HG03135 (cell line): ENCODE data around the gene SLC36A2.
A peak's percentile ranks its signal among the peaks of the same experiment; 100 is the strongest.
"Not testable (repeated sequence)": the region's sequence is repeated elsewhere in the genome, so short reads cannot be mapped to it uniquely, and the experiment has no call there.

ENCODE experiments used
- ATAC-seq: cut with Tn5 transposase; IDR thresholded peaks from one replicate; pipeline ENCODE4 v1.9.1; 2021; ENCODE audit warnings: mild to moderate bottlenecking, moderate library complexity; ENCODE audit not compliant: unreplicated experiment

The SLC36A2 gene

DNA sequence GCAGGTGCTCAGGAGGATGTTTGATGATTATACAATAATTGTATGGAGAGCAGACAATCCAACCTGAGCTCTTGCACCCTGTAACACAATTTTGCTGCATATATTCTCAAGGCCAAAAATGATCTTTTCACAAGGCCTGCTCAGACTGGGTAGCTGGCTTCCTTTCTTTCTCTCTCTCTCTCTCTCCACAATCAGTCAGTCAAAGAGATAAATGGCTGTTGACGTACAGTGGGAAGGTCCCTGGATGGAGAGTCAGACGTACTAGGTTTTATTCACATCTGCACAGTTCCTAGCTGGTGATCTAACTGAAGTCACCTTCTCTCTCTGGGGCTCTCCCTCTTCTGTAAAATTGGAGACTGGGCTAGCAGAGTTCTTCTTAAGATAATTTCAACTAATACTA lies 19.8 kb downstream of the SLC36A2 start:
- no peak for ATAC-seq

GRCh38 chr5:151326266-151326665 lies 21.1 kb downstream of the SLC36A2 start:
- no peak for ATAC-seq

DNA sequence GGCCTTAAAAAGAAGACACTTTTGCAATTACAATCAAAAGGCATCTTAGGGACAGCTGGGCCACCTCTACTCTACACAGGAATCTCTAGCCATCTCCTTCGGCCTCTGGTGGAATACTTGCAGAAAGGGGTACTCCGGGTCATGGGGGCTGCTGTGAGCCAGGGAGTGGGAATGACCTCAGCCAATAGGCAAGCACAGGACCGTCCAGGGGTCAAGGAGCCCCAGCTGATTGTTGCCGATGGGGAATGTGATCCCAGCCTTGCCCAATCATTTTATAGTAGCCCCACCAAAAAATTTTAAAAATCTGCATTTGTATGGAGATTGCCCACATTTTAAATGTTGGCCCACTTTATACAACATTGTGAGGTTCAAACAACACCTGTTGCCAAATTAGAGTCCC lies 26.9 kb downstream of the SLC36A2 start:
- no peak for ATAC-seq

DNA sequence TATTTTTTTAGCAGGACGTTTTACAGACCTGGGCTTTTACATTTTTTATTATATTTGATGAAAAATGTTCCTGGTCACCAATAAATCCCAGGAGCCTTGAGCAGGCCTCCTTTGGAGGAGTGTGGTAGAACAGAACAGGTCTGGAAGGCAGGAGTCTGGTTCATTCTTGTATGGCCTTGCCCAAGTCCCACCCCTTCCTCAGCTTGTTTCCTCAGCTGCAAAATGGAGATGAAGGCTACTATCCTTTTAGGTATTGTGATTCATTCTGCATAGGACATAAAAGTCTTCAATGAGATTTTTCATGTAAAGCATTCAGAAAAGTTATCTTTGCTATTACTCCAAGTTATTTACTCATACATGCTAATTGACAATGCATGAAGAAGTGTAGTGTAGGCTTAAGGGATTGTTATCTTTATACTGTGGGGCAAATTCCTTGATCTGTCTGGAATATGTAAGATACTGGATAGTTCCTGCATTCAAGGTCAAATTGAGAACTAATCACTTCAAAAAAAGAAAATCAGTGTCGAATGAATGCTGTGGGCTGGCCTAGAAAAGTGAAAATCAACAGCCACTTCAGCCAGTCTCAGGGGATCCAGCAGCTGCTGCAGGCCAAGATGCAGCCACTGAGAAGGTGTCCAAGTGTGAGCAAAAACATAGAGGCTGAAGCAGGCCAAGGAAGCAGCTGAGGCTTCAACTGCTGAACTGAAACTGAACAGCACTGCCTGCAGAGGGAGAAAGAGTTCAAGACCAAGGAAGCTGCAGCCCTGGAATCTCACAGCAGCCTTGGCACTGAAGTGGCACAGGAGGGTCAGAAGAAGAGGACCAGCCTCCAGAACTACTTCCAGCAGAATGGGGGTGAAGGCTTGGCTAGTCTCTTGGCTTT lies 28.3 kb downstream of the SLC36A2 start:
- ATAC-seq: no peak

GRCh38 chr5:151317871-151318270 lies 29.5 kb downstream of the SLC36A2 start:
- ATAC-seq: no peak

DNA sequence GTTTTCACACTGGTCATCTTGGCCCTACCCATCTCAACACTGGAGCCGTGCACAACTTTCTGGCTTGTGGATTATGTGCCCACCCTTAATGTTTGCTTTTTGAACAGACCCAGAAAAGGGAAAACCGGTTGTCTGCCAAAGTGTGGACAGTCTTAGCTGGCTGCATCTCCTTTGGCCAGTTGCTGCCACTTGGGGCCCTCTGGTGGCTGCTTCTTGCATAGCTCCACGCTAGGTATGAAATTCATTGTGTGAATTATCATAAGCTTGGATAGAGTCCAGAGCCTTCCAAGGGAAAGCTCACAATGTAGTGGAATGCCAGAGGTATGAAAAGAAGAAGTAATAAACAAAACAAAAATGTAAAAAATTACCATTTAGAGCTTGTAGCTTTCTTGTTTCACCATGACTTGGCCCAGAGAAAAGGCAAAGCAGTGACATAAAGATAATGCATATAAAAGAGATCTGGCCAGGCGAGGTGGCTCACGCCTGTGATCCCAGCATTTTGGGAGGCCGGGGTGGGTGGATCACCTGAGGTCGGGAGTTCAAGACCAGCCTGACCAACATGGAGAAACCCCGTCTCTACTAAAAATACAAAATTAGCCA lies 31.3 kb downstream of the SLC36A2 start:
- ATAC-seq: peak; percentile 75

- ATAC-seq: no peak
These were observed 34.0 kb downstream of the SLC36A2 start for GRCh38 chr5:151313357-151313756.

DNA sequence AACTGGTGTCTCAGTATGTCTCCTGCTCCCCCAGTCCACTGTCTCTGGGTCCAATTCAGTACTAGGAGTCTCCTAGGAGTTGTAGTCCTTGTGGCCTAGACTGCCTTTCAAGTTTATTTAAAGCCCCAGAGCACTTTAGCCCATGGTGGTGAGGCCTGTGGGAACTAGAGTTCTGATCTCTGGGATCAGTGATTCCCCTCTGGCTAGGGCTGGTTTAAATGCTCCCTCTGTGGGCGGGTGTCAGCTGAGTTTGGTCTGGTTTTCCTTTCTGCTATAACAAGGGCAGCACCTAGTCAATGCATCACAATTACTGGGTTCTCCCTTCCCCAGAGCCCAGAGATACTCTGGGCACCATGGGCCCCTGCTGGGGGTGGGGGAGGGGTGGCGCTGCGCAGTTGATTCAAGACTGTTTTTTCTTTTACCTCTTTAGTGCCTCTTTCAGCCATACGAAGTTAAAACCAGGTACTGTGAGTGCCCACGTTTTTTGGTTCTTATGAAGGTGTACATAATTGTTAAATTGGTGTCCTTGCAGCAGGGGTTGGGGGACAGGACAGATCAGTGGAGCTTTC lies 34.5 kb downstream of the SLC36A2 start:
- no peak for ATAC-seq

- no peak for ATAC-seq
These were observed 36.4 kb downstream of the SLC36A2 start for GRCh38 chr5:151310932-151311331.

- ATAC-seq: not testable (repeated sequence)
These were observed 37.5 kb downstream of the SLC36A2 start for GRCh38 chr5:151309821-151310220.

GRCh38 chr5:151309266-151309665 lies 38.1 kb downstream of the SLC36A2 start:
- not testable (repeated sequence) for ATAC-seq

GRCh38 chr5:151303666-151304065 lies 43.7 kb downstream of the SLC36A2 start, which contains the start of gene SLC36A3:
SLC36A3 (minus strand) TSS chr5:151303766; CDS start chr5:151303354, 412 bp downstream.
- ATAC-seq: no peak

DNA sequence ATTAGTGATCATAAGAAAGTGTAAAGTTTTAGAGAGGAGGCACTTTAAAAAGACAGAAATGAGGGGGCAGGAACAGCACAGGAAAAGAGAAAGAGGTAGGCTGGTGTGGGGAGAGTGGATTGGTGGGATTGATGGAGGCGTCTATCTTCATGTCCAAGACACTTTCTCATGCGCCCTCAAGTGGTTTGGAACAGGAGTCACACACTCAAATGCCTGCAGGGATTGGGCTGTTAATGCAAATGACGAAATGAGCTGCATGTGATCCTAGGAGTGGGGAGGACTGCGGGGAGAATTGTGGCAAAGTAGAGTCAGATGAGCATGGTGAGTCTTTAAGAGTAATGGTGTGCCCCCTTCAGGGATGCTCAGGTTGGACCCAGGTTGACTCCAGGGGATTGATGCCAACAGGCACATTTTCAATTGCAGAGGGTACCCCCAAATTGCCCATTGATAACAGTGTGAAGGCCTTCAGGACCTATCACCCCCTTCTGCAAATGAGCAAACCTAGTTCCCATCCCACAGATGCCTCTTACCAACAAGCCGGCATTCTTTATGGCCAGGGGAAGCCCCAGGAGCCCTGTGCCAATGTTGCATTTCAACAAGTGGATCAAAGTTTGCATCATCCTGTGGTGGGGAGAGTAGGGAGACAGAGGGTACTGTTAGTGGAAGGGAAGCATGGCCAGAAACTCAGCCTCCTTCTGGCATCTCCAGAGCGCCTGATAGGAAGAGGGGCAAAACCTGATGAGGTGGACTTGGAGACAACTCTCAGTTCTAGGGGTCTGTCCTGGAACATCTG lies 49.1 kb downstream of the SLC36A2 start:
- no peak for ATAC-seq

- ATAC-seq: no peak
These were observed 50.4 kb downstream of the SLC36A2 start for GRCh38 chr5:151296974-151297373.

GRCh38 chr5:151296478-151296830 lies 50.9 kb downstream of the SLC36A2 start:
- ATAC-seq: no peak

- ATAC-seq: no peak
These were observed 51.4 kb downstream of the SLC36A2 start for GRCh38 chr5:151295791-151296477.

- ATAC-seq: no peak
These were observed 52.2 kb downstream of the SLC36A2 start for GRCh38 chr5:151295138-151295537.

- ATAC-seq: no peak
These were observed 53.7 kb downstream of the SLC36A2 start for GRCh38 chr5:151293624-151294023.

DNA sequence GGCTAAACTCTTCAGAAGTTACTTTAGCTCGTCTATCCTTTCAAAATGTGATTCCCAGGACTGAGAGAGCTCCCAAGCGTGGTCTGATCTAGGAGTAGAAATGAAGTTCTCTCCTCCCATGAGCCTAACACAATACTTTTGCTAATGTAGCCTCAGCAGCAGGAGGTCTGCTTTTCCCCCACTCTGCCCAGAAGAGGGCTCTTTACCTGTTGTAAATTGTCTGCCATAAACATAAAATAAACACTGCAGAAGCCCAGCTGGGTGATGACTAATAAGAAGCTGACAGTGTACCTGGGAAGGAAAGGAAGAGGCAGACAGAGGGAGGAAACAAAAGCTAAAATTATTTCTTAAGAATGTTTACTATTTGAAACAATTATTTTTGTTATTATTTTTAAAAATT lies 59.2 kb downstream of the SLC36A2 start:
- no peak for ATAC-seq

GRCh38 chr5:151286246-151286645 lies 61.1 kb downstream of the SLC36A2 start:
- no peak for ATAC-seq

DNA sequence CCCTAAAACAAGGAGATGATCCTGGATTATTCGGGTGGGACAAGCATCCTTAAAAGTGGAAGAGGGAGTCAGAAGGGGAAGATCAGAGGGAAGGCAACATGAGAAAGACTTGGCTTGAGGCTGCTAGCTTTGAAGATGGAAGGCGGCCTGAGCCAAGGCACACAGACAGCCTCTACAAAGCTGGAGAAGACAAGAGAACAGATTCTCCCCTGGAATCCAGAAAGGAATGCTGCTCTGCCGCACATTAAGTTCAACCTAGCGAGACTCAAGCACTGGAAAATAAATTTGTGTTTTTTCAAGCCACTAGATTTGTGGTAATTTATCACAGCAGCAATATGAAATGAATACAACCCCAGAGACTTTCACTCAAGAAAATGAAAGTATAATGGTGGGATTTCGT lies 61.7 kb downstream of the SLC36A2 start:
- ATAC-seq: no peak
